OCI-LY1 (cell line): Measurements from ENCODE around the gene NSD1.

ENCODE experiments used
- H2AFZ ChIP-seq: fragments of 200-600 bp; sonication (generic), shearing (Covaris generic); 2 replicates; pipeline ENCODE4 v1.6.0; 2014; ENCODE audit warnings: antibody characterized with exemption, mild to moderate bottlenecking, low read length
- H3F3A ChIP-seq: fragments of 200-600 bp; sonication (generic), shearing (Covaris generic); 2 replicates; pipeline ENCODE4 v1.6.0; 2014; ENCODE audit warnings: mild to moderate bottlenecking, antibody characterized with exemption, low read length, moderate library complexity; ENCODE audit not compliant: insufficient read depth
- H3K27ac ChIP-seq: fragments of 200-600 bp; sonication (generic); 2 replicates; pipeline ENCODE4 v1.5.1; 2014; ENCODE audit warnings: low read length, mixed run types, mild to moderate bottlenecking, low read depth; ENCODE audit not compliant: poor library complexity, severe bottlenecking
- H3K27me3 ChIP-seq: fragments of 200-600 bp; sonication (generic); 2 replicates; pipeline ENCODE4 v1.6.0; 2014; ENCODE audit warnings: antibody characterized with exemption, mild to moderate bottlenecking, low read length, moderate library complexity; ENCODE audit not compliant: insufficient read depth
- H3K36me3 ChIP-seq: fragments of 200-600 bp; sonication (generic); 2 replicates; pipeline ENCODE4 v1.6.1; 2014; ENCODE audit warnings: mild to moderate bottlenecking, antibody characterized with exemption, low read length, moderate library complexity, mixed read lengths; ENCODE audit not compliant: insufficient read depth
- H3K4me1 ChIP-seq: fragments of 200-600 bp; sonication (generic); 2 replicates; pipeline ENCODE4 v1.5.1; 2014; ENCODE audit warnings: mild to moderate bottlenecking, low read length, moderate library complexity; ENCODE audit not compliant: insufficient read depth, severe bottlenecking
- H3K4me2 ChIP-seq: fragments of 200-600 bp; sonication (generic), shearing (Covaris generic); 2 replicates; pipeline ENCODE4 v1.6.1; 2014; ENCODE audit warnings: low read length
- H3K4me3 ChIP-seq: fragments of 200-600 bp; sonication (generic); 2 replicates; pipeline ENCODE4 v1.5.1; 2014; ENCODE audit warnings: low read length, low read depth, mild to moderate bottlenecking, mixed read lengths; ENCODE audit not compliant: poor library complexity, severe bottlenecking
- H3K79me2 ChIP-seq: fragments of 200-600 bp; shearing (Covaris generic); 2 replicates; pipeline ENCODE4 v1.6.1; 2016; ENCODE audit warnings: mixed run types, low read length, mixed read lengths; ENCODE audit not compliant: insufficient read depth
- H3K9ac ChIP-seq: fragments of 200-600 bp; sonication (generic), shearing (Covaris generic); 2 replicates; pipeline ENCODE4 v1.6.1; 2014; ENCODE audit warnings: mild to moderate bottlenecking, low read length, mixed read lengths
- H3K9me2 ChIP-seq: fragments of 200-600 bp; sonication (generic), shearing (Covaris generic); 2 replicates; pipeline ENCODE4 v1.6.1; 2014; ENCODE audit warnings: low read depth, mild to moderate bottlenecking, low read length, mixed read lengths
- H3K9me3 ChIP-seq: fragments of 200-600 bp; shearing (Covaris generic); 2 replicates; pipeline ENCODE4 v1.6.1; 2014; ENCODE audit warnings: low read length, mixed read lengths
- H4K20me1 ChIP-seq: fragments of 200-600 bp; sonication (generic), shearing (Covaris generic); 2 replicates; pipeline ENCODE4 v1.6.0; 2016; ENCODE audit warnings: mild to moderate bottlenecking, low read length; ENCODE audit not compliant: insufficient read depth
- EZH2 ChIP-seq: fragments of 200-600 bp; sonication (generic), shearing (Covaris generic); IDR thresholded peaks from 2 replicates; pipeline ENCODE4 v1.8.0; 2017; ENCODE audit warnings: borderline replicate concordance, mixed run types, mild to moderate bottlenecking, antibody characterized with exemption, low read length, moderate library complexity, mixed read lengths
- TF ChIP-seq, protein P1 (sequence below): fragments of 200-600 bp; sonication (generic), shearing (Covaris generic); IDR thresholded peaks from 2 replicates; pipeline ENCODE4 v1.5.1; 2017; ENCODE audit warnings: mild to moderate bottlenecking, antibody characterized with exemption, low read length, moderate library complexity, mixed read lengths

The NSD1 gene

DNA sequence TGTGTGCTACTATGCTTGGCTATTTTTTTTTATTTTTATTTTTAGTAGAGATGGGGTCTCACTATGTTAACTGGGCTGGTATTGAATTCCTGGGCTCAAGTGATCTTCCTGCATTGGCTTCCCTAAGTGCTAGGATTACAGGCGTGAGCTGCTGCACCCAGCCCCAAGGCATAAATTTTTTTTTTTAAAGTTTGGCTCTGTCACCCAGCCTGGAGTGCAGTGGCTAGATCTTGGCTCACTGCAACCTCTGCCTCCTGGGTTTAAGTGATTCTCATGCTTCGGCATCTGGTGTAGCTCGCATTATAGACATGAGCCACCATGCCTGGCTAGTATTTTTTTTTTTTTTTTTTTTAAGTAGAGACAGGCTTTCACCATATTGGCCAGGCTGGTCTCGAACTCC, 99.6 kb downstream of the NSD1 start:
- H3K4me2 ChIP-seq: no peak overlapping the region
- no peak for TF ChIP-seq EZH2
- TF ChIP-seq, protein P1, sequence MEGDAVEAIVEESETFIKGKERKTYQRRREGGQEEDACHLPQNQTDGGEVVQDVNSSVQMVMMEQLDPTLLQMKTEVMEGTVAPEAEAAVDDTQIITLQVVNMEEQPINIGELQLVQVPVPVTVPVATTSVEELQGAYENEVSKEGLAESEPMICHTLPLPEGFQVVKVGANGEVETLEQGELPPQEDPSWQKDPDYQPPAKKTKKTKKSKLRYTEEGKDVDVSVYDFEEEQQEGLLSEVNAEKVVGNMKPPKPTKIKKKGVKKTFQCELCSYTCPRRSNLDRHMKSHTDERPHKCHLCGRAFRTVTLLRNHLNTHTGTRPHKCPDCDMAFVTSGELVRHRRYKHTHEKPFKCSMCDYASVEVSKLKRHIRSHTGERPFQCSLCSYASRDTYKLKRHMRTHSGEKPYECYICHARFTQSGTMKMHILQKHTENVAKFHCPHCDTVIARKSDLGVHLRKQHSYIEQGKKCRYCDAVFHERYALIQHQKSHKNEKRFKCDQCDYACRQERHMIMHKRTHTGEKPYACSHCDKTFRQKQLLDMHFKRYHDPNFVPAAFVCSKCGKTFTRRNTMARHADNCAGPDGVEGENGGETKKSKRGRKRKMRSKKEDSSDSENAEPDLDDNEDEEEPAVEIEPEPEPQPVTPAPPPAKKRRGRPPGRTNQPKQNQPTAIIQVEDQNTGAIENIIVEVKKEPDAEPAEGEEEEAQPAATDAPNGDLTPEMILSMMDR: no peak
- H3K9me3 ChIP-seq: no peaks in the 10 kb centered on the region
- H3K4me3 ChIP-seq: no peak overlapping the region
- no peak overlapping the region for H3K9ac ChIP-seq
- H3K79me2 ChIP-seq: peaks cover 21% of the 10 kb centered on the region
- H3K27me3 ChIP-seq: no peaks in the 10 kb centered on the region
- H3F3A ChIP-seq: no peaks in the 10 kb centered on the region
- no peaks in the 10 kb centered on the region for H3K9me2 ChIP-seq
- no peak overlapping the region for H2AFZ ChIP-seq
- peaks cover 40% of the 10 kb centered on the region for H3K36me3 ChIP-seq
- no peaks in the 10 kb centered on the region for H4K20me1 ChIP-seq
- H3K4me1 ChIP-seq: peaks cover 14% of the 10 kb centered on the region
- no peak overlapping the region for H3K27ac ChIP-seq

DNA sequence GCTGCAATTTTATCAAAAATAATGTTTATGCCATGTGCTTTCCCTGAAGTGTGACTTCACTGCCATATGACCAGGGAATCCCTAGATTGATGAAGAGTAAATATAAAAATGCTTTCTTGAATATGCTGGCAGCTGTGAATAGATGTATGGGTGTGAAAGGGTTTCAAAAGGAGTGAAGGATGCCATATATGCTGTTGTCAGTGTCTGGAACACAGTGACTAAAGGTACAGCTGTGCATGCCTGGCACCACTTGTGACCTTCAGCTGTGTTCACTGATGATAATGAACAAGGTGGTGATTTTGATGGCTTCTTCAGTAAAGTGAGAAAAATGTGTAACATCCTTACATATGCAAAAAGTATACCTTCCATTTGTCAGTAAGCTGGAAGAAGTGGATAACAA, 100.2 kb downstream of the NSD1 start:
- Histone ChIP-seq H3K4me1 (peaks cover 14% of the 10 kb centered on the region), H3K9me2 (no peaks in the 10 kb centered on the region), H3K9ac (no peak overlapping the region), H4K20me1 (no peaks in the 10 kb centered on the region), H3K4me3 (no peak overlapping the region), H3K4me2 (no peak overlapping the region), H2AFZ (no peak overlapping the region), H3K27me3 (no peaks in the 10 kb centered on the region), H3F3A (no peaks in the 10 kb centered on the region), H3K79me2 (peaks cover 15% of the 10 kb centered on the region), H3K27ac (no peak overlapping the region), H3K36me3 (peaks cover 46% of the 10 kb centered on the region), H3K9me3 (no peaks in the 10 kb centered on the region)
- TF ChIP-seq EZH2: no peak
- TF ChIP-seq, protein P1: no peak

DNA sequence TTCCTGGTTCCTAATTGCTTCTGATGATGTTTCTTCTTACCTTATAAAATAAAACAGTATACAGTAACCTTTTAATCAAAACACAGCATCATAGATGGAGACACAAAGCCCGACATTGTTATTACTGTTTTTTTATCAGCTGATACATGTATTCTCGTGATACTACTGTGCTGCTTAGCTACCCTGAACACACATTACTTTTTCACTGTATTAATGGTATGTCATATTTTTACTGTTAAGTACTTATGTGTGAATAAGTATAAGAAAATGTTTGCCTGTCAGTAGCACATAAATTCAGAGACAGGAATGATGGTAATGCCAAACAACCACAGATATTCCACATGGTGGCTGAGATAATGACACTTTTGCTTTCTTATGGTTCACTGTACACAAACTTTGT, 101.3 kb downstream of the NSD1 start:
- H3K4me3 ChIP-seq: no peak overlapping the region
- H3K79me2 ChIP-seq: peaks cover 7% of the 10 kb centered on the region; the same call in 1 of the 2 replicates
- no peak overlapping the region for H3K9ac ChIP-seq
- peaks cover 56% of the 10 kb centered on the region for H3K36me3 ChIP-seq
- H3K9me3 ChIP-seq: no peaks in the 10 kb centered on the region
- TF ChIP-seq, protein P1: no peak
- no peak for TF ChIP-seq EZH2
- no peak overlapping the region for H2AFZ ChIP-seq
- no peaks in the 10 kb centered on the region for H3K27me3 ChIP-seq
- H3K4me1 ChIP-seq: peaks cover 13% of the 10 kb centered on the region
- no peak overlapping the region for H3K4me2 ChIP-seq
- H4K20me1 ChIP-seq: no peaks in the 10 kb centered on the region
- no peak overlapping the region for H3K27ac ChIP-seq
- no peaks in the 10 kb centered on the region for H3K9me2 ChIP-seq
- H3F3A ChIP-seq: no peaks in the 10 kb centered on the region
